Caco-2 (cell line): ENCODE data around the gene KLF9. TPM values are rescaled to one million over a fixed set of nuclear protein-coding genes. Genes with fewer than 3 reads are reported as not detected.

ENCODE experiments used
- BruUV-seq: library from RNA; stranded (reverse); fragments of 400-500 nt; replicated peaks from 2 replicates; lab custom pipeline; 2021; lab: Mats Ljungman, UMichigan
- CTCF ChIA-PET: fragments of 300-600 bp; sonication (Branson Sonifier 250); formaldehyde crosslinking; loops from one replicate; lab custom pipeline; 2022; ENCODE audit warnings: antibody characterized with exemption; lab: Charles Lee
- POLR2A ChIA-PET: fragments of 300-600 bp; sonication (Branson Sonifier 250); formaldehyde crosslinking; loops from one replicate; lab custom pipeline; 2022; ENCODE audit warnings: antibody characterized with exemption; lab: Charles Lee
- DNase-seq, 2 experiments: peaks; one replicate each; pipeline versions ENCODE4 v3.0.0 to v3.0.0-alpha.2; 2020 to 2022
- H3K27me3 ChIP-seq: replicated peaks from 2 replicates; pipeline ENCODE4 v1.6.0; 2011; ENCODE audit warnings: low read length; ENCODE audit not compliant: control insufficient read depth, insufficient read depth
- H3K36me3 ChIP-seq: 2 replicates; pipeline ENCODE4 v1.5.1; 2011; ENCODE audit warnings: low read length; ENCODE audit not compliant: control insufficient read depth, insufficient read depth
- H3K4me1 ChIP-seq: fragments of 250-450 bp; sonication (Bioruptor Pico); 2 replicates; pipeline ENCODE4 v1.5.1; 2020; ENCODE audit warnings: mild to moderate bottlenecking
- H3K4me3 ChIP-seq: 2 replicates; pipeline ENCODE4 v1.5.1; 2011; ENCODE audit warnings: low read depth, mild to moderate bottlenecking, control low read depth, low read length
- H3K9me3 ChIP-seq: fragments of 250-450 bp; sonication (Bioruptor Pico); 2 replicates; pipeline ENCODE4 v1.5.1; 2020; ENCODE audit warnings: mild to moderate bottlenecking, moderate library complexity
- H3K27ac Mint-ChIP-seq: one replicate; pipeline ENCODE4 v1.8.0; 2022; ENCODE audit warnings: mixed read lengths; ENCODE audit not compliant: unreplicated experiment
- H3K27me3 Mint-ChIP-seq: one replicate; pipeline ENCODE4 v1.8.0; 2022; ENCODE audit warnings: mixed read lengths; ENCODE audit not compliant: insufficient read depth, unreplicated experiment
- H3K36me3 Mint-ChIP-seq: one replicate; pipeline ENCODE4 v1.8.0; 2022; ENCODE audit warnings: mild to moderate bottlenecking, mixed read lengths; ENCODE audit not compliant: insufficient read depth, unreplicated experiment
- H3K4me1 Mint-ChIP-seq: one replicate; pipeline ENCODE4 v1.8.0; 2022; ENCODE audit warnings: low read depth, mixed read lengths; ENCODE audit not compliant: unreplicated experiment
- H3K4me3 Mint-ChIP-seq: one replicate; pipeline ENCODE4 v1.8.0; 2022; ENCODE audit warnings: mild to moderate bottlenecking, moderate library complexity, mixed read lengths; ENCODE audit not compliant: unreplicated experiment
- H3K9me3 Mint-ChIP-seq: one replicate; pipeline ENCODE4 v1.8.0; 2022; ENCODE audit warnings: mixed read lengths; ENCODE audit not compliant: unreplicated experiment
- intact Hi-C: fragments of 100-400 bp; cut with micrococcal nuclease; formaldehyde crosslinking; loops from one replicate; pipeline ENCODE4 v1.10.0; 2022; ENCODE audit not compliant: unreplicated experiment
- total RNA-seq: library from RNA; stranded (reverse); gene quantifications from 2 replicates; pipeline ENCODE4 v1.2.3, GENCODE V29; 2022
- TF ChIP-seq, protein P1 (sequence below), 2 experiments: fragments of 200-600 bp in 1 of 2; IDR thresholded peaks; 1 replicate in 1 of 2; 2 replicates in 1 of 2; pipeline versions ENCODE4 v1.5.1 to v1.8.0; 2011 to 2022; ENCODE audit warnings: antibody characterized with exemption in 1 of 2, control low read depth in 1 of 2, inconsistent platforms in 1 of 2, low read depth in 1 of 2, low read length in 1 of 2, mild to moderate bottlenecking in 1 of 2, moderate library complexity in 1 of 2; ENCODE audit not compliant: insufficient read depth in 1 of 2, severe bottlenecking in 1 of 2, unreplicated experiment in 1 of 2

Gene KLF9
- total RNA-seq, 1 experiment from 2014 or later, result 0.98 TPM

DNA sequence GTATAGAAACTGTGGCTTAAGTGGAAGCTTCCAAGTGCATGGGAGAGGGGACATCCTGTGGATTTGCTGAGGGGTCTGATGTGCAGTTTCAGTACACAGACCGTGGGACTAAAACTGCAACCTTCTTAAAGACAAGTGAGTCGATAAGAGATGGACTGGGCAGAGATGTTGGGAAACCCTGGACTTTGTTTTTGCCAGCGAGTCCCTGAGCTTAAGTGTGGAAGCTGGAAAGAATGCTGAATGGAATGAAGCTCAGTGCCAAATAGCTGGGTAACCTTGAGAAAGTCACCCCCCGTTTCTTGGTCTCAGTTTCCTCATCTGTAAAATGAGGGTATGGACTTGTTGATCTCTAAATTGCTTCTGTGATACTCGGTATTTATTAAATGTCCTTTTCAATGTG lies 37.3 kb upstream of the KLF9 start:
- Histone ChIP-seq H3K4me1 (no peaks in the 10 kb centered on the region), H3K9me3 (no peaks in the 10 kb centered on the region), H3K4me3 (no peak overlapping the region), H3K27me3 (no peaks in the 10 kb centered on the region), H3K36me3 (no peaks in the 10 kb centered on the region)
- H3K27me3 Mint-ChIP-seq, result no peaks in the 10 kb centered on the region
- no TSS peak for BruUV-seq
- ChIA-PET CTCF (no interaction called here), POLR2A (no interaction called here)
- no peaks in the 10 kb centered on the region for H3K9me3 Mint-ChIP-seq
- no peak overlapping the region for H3K27ac Mint-ChIP-seq
- TF ChIP-seq, protein P1, sequence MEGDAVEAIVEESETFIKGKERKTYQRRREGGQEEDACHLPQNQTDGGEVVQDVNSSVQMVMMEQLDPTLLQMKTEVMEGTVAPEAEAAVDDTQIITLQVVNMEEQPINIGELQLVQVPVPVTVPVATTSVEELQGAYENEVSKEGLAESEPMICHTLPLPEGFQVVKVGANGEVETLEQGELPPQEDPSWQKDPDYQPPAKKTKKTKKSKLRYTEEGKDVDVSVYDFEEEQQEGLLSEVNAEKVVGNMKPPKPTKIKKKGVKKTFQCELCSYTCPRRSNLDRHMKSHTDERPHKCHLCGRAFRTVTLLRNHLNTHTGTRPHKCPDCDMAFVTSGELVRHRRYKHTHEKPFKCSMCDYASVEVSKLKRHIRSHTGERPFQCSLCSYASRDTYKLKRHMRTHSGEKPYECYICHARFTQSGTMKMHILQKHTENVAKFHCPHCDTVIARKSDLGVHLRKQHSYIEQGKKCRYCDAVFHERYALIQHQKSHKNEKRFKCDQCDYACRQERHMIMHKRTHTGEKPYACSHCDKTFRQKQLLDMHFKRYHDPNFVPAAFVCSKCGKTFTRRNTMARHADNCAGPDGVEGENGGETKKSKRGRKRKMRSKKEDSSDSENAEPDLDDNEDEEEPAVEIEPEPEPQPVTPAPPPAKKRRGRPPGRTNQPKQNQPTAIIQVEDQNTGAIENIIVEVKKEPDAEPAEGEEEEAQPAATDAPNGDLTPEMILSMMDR (IDR thresholded peaks at IDR 0.05; ENCODE audit: insufficient read depth in 1 of 2, low read depth in 1 of 2, low read length in 1 of 2, severe bottlenecking in 1 of 2, unreplicated experiment in 1 of 2), result no peak
- H3K4me3 Mint-ChIP-seq, result no peak overlapping the region
- intact Hi-C loops, result no loop called here
- no peak for DNase-seq
- no peaks in the 10 kb centered on the region for H3K36me3 Mint-ChIP-seq
- H3K4me1 Mint-ChIP-seq, result no peaks in the 10 kb centered on the region

DNA sequence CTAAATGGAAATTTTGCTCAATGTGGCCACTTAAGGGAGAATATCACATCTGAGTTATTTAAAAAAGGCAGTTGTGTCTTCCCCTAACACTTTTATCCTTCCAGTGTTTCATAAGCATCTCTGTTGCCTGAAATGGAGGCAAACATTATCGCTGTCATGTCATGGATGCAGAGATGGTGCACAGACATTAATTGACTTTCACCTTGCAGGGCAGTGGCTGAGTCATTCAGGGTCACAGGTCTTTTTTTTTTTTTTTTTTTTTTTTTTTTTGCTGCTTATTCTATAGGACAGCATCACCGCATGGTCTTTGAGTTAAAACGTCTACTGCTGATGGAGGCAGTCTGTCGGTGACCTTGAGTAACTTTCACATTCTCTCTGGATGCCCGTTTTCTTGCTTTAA lies 36.3 kb upstream of the KLF9 start:
- intact Hi-C loops, result no loop called here
- POLR2A ChIA-PET, result no interaction called here
- no TSS peak for BruUV-seq

DNA sequence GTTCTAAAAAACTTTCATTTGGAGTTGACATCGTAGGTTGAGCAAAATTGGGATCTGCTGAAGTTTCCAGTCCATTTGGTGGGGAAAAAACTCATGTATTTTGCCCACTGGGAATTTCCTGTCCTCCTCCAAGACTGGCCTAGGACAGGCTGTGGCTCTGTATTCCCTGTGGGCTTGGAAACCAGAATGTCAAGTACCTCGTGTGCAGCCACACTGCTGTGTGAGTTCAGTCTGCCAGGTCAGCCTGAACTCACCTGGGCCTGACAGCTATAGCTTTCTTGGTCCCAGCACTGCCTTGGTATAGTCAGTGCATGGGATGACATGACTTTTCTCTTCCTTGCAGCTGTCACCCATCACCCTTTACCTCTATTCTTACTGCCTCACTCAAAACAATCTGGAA lies 35.0 kb upstream of the KLF9 start:
- POLR2A ChIA-PET, result no interaction called here

More for the DNA sequence above, 36.3 kb upstream of the KLF9 start:
- H3K4me3 ChIP-seq, result no peak overlapping the region
- H3K9me3 Mint-ChIP-seq, result no peaks in the 10 kb centered on the region
- H3K27ac Mint-ChIP-seq, result no peak overlapping the region
- no peaks in the 10 kb centered on the region for H3K36me3 ChIP-seq
- H3K4me1 Mint-ChIP-seq, result no peaks in the 10 kb centered on the region
- CTCF ChIA-PET, result no interaction called here
- TF ChIP-seq, protein P1 (IDR thresholded peaks at IDR 0.05; ENCODE audit: insufficient read depth in 1 of 2, low read depth in 1 of 2, low read length in 1 of 2, severe bottlenecking in 1 of 2, unreplicated experiment in 1 of 2), result no peak
- H3K4me1 ChIP-seq, result no peaks in the 10 kb centered on the region
- no peaks in the 10 kb centered on the region for H3K9me3 ChIP-seq
- no peaks in the 10 kb centered on the region for H3K36me3 Mint-ChIP-seq
- no peak overlapping the region for H3K4me3 Mint-ChIP-seq
- no peaks in the 10 kb centered on the region for H3K27me3 Mint-ChIP-seq
- DNase-seq, result no peak
- H3K27me3 ChIP-seq, result no peaks in the 10 kb centered on the region

More for the DNA sequence above, 35.0 kb upstream of the KLF9 start:
- BruUV-seq, result no TSS peak
- H3K4me1 ChIP-seq, result no peaks in the 10 kb centered on the region
- no peaks in the 10 kb centered on the region for H3K9me3 ChIP-seq
- Mint-ChIP-seq H3K4me1 (no peaks in the 10 kb centered on the region), H3K9me3 (no peaks in the 10 kb centered on the region), H3K4me3 (no peak overlapping the region), H3K27me3 (no peaks in the 10 kb centered on the region), H3K36me3 (no peaks in the 10 kb centered on the region), H3K27ac (no peak overlapping the region)
- no peak for DNase-seq
- TF ChIP-seq, protein P1 (IDR thresholded peaks at IDR 0.05; ENCODE audit: insufficient read depth in 1 of 2, low read depth in 1 of 2, low read length in 1 of 2, severe bottlenecking in 1 of 2, unreplicated experiment in 1 of 2), result no peak
- H3K4me3 ChIP-seq, result no peak overlapping the region
- intact Hi-C loops, result no loop called here
- H3K36me3 ChIP-seq, result no peaks in the 10 kb centered on the region
- CTCF ChIA-PET, result no interaction called here
- H3K27me3 ChIP-seq, result no peaks in the 10 kb centered on the region
